HG02623 (cell line): ENCODE measurements around the gene RFLNA.

ENCODE experiments used
- ATAC-seq: cut with Tn5 transposase; IDR thresholded peaks from one replicate; pipeline ENCODE4 v1.9.1; 2021; ENCODE audit warnings: moderate library complexity; ENCODE audit not compliant: unreplicated experiment

RFLNA gene

GRCh38 chr12:124302807-124303578, 8.1 kb downstream of the RFLNA start:
- no peak for ATAC-seq

DNA sequence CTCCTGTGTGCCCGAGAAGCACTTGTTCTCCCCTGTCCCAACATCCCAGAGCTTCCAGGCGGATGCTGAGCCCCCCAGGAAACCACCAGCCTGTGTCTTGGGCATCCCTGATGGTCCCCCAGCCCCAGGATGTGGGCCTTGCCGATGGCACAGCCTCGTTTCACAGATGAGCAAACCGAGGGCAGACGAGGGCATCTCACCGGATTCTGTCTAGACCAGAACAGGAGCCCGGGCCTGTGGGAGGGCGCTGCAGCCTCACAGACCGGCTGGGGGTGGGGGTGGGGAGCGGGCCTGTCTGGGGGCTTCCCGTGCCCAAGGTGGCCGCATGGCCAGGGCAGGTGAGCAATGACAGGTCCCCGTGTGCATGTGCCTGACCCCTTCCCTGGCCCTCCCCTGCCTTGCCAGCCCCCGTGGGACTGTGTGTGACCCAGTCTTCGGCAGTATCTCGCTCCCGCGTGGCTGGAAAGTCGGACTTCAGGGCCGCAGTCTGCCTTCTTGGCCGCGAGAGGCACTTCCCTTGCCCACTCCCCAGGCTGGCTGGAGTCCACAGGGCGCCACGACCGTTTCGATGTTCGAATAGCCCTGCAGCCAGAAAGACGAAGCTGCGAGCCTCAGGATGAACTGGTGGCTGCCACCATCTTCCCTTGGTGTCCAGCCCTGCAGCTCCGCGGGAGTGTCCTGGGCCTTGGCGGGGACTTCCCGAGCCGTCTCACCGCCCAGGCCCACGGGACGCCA, 8.9 kb downstream of the RFLNA start:
- ATAC-seq = no peak

- ATAC-seq = no peak
Observed at GRCh38 chr12:124304314-124304790, 9.5 kb downstream of the RFLNA start.

DNA sequence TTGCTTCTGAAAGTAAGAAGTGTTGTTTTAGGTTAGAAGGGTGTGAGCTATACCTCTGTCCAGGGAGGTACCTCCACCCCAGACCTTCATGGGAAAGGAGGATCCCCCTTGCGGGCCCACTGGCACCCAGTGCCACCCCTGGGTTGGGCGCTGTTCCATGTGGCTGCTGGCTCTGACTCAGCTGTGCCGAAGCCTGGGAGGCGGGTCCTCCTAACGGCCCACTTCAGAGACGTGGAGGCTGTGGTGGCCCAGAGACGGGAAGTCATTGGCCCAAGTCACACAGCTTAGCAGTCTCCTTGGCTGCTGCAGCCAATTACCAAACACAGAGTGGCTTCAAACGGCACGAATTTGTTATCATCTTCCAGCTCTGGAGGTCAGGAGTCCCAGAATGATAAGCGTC, 10.2 kb downstream of the RFLNA start:
- no peak for ATAC-seq

GRCh38 chr12:124305776-124306685, 11.1 kb downstream of the RFLNA start:
- no peak for ATAC-seq

DNA sequence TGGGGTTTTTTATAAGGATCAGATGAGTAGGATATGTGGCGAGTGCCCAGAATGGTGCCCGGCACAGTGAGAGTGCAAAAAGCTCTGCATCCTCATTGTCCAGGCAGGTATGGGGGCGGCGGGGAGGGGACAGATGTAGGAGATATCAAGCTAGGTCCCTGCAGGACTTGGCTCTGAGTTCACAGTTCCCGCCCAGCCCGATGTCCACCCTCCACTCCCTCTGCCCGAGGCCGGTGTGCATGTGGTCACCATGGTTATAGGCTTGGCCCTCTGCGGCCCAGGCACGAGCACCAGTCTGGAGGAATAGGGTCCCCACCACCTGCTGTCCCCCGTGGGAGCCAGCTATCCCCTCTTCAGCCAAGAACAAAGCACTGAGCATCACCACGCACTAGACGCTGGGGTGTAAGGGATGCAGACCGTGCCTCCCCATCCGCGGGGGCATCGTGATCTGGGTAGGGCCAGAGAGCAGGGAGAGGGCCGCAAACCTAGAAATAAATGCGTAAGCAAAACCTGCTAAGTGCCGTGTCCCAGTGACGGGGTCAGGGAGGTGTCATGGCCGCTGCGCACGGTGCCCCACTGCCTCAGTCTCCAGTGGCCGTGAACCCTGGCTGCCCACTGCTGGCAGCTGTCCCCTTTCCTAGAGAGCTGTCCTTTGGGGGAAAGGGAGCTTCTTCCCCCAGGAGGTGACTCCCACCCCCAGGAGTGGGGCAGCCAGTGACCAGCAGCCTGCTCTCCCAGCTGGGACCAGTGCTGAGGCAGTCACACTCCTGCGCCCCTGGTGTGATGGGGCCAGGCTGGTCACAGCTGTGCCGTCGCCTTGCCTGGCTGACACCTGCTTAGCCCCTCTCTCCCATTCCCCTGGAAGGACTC, 12.0 kb downstream of the RFLNA start:
- ATAC-seq = no peak

DNA sequence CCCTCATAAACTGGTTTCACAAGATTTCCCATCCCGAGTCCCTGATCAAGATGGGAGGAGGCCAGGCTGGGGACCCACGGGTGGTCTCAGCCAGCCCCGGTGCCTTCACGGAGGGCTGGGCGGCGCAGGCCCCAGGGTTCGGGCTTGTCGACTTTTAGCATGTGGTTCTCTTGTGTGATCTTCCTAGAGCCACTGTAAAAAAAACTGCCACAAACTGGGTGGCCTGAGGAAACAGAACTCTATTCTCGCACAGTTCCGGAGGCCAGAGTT, 12.6 kb downstream of the RFLNA start:
- ATAC-seq = no peak

- no peak for ATAC-seq
Observed at GRCh38 chr12:124308741-124309140, 13.8 kb downstream of the RFLNA start.

GRCh38 chr12:124309231-124309630, 14.3 kb downstream of the RFLNA start:
- no peak for ATAC-seq

GRCh38 chr12:124309744-124310143, 14.9 kb downstream of the RFLNA start:
- ATAC-seq = no peak

GRCh38 chr12:124310178-124310577, 15.3 kb downstream of the RFLNA start:
- no peak for ATAC-seq

GRCh38 chr12:124310785-124311184, 15.9 kb downstream of the RFLNA start:
- no peak for ATAC-seq

DNA sequence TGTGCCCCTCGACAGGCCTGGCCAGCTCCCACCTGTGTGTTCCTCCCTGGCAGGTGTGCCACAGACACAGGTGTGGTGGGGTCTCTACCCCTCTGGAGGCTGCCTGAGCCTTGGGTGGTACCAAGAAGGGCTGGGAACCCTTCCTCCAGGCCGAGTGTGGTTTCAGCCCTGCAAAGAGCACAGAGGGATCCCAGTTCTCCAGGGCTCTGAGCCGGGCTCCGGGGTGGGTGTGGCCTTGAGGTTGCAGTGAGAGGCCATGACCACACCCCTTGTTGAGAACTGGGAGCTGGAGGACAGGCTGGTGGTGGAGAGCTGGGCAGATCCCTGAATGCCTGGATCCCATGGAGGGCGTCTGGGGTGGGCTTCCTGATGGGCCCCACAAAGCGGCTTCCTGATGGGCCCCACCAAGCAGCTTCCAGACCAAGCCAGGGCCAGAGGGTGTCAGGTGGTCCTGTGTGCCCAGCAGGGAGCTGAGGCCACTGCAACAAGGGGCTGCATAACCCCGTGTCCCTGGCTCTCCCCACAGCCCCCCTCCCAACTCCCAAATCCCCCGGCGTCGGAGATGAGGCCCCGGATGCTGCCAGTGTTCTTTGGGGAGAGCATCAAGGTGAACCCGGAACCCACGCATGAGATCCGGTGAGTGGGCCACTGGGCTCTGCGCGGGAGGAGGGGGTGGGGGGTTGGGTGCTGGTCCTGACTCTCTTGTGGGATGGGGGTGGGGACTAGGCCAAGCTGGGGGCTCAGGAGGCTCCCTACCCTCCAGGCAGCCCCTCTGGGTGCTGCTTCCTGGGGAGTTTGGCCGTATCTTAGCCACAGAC, 16.6 kb downstream of the RFLNA start:
- ATAC-seq = no peak

GRCh38 chr12:124312601-124313000, 17.7 kb downstream of the RFLNA start:
- no peak for ATAC-seq

DNA sequence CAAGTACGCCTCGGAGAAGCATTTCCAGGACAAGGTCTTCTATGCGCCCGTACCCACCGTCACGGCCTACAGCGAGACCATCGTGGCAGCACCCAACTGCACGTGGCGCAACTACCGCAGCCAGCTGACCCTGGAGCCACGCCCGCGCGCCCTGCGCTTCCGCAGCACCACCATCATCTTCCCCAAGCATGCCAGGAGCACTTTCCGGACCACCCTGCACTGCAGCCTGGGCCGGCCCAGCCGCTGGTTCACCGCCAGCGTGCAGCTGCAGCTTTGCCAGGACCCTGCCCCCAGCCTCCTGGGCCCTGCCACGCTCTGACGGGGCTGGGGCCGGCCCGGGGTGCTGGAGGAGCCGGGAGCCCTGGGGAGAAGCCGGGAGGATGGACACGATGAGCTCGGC, 19.3 kb downstream of the RFLNA start:
- ATAC-seq = no peak

- no peak for ATAC-seq
Observed at GRCh38 chr12:124314766-124315165, 19.9 kb downstream of the RFLNA start.

- ATAC-seq = no peak
Observed at GRCh38 chr12:124315372-124316044, 20.6 kb downstream of the RFLNA start.

GRCh38 chr12:124316257-124316900, 21.5 kb downstream of the RFLNA start:
- no peak for ATAC-seq

GRCh38 chr12:124317400-124317799, 22.5 kb downstream of the RFLNA start:
- ATAC-seq = no peak
